Esophagus squamous epithelium (tissue), 4 donors: ENCODE data around the gene THYN1.

Source experiments
- POLR2A ChIP-seq, 4 donors: fragments of 450-650 bp; IDR thresholded peaks; one replicate each; pipeline ENCODE4 v1.6.1; 2017; ENCODE audit warnings: antibody characterized with exemption in 4 of 4, mild to moderate bottlenecking in 4 of 4, moderate library complexity in 3 of 4
- TF ChIP-seq, protein P1 (sequence below), 6 experiments: fragments of 450-650 bp in 4 of 6; fragments of 200-600 bp in 2 of 6; sonication (generic) in 2 of 6; IDR thresholded peaks; one replicate each; pipeline ENCODE4 v1.5.1; 2016 to 2019; ENCODE audit warnings: antibody characterized with exemption in 6 of 6, mild to moderate bottlenecking in 4 of 6, moderate library complexity in 4 of 6

DNA sequence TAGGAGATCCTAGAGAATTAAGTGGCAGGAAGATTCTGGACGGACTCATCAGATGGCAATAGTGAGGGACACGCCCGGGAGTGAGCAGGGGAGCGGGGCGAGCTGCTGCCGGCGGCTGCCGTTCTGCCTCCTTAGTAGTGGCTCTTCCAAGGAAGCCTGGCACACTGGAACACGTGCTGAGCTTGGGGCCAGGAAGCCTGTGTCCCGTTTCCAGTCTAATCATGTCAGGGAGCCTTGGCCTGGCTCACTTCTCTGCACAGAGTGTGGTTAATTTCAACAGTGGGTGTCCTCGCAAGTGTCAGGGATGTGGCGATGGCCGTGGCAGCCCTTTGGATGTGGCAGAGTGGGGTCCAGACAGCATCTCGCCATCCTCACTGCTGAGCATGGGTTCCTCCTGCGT, 39.5 kb upstream of the THYN1 start:
- no peak for TF ChIP-seq POLR2A (IDR thresholded peaks at IDR 0.05)
- TF ChIP-seq, protein P1, sequence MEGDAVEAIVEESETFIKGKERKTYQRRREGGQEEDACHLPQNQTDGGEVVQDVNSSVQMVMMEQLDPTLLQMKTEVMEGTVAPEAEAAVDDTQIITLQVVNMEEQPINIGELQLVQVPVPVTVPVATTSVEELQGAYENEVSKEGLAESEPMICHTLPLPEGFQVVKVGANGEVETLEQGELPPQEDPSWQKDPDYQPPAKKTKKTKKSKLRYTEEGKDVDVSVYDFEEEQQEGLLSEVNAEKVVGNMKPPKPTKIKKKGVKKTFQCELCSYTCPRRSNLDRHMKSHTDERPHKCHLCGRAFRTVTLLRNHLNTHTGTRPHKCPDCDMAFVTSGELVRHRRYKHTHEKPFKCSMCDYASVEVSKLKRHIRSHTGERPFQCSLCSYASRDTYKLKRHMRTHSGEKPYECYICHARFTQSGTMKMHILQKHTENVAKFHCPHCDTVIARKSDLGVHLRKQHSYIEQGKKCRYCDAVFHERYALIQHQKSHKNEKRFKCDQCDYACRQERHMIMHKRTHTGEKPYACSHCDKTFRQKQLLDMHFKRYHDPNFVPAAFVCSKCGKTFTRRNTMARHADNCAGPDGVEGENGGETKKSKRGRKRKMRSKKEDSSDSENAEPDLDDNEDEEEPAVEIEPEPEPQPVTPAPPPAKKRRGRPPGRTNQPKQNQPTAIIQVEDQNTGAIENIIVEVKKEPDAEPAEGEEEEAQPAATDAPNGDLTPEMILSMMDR (IDR thresholded peaks at IDR 0.05): no peak
